B cell (primary cell): ENCODE data around the gene HSBP1L1. TPM values are rescaled to one million over a fixed set of nuclear protein-coding genes. Genes with fewer than 3 reads are reported as not detected.
"Not testable (repeated sequence)": the region's sequence is repeated elsewhere in the genome, so short reads cannot be mapped to it uniquely, and the experiment has no call there.

Experiments used
- ATAC-seq: fragments of 200-7000 bp; cut with Tn5 transposase; one replicate; pipeline ENCODE4 v1.10.0; 2021; ENCODE audit warnings: low read depth, mild to moderate bottlenecking, moderate number of reproducible peaks, moderate library complexity
- CTCF ChIA-PET: fragments of 350-600 bp; sonication (Branson Sonifier 250); formaldehyde crosslinking; loops from one replicate; lab custom pipeline; 2021; ENCODE audit warnings: antibody characterized with exemption, inconsistent platforms; lab: Charles Lee
- POLR2A ChIA-PET: fragments of 350-600 bp; sonication (Branson Sonifier 250); formaldehyde crosslinking; loops from one replicate; lab custom pipeline; 2021; ENCODE audit warnings: antibody characterized with exemption; lab: Charles Lee
- DNase-seq: peaks from one replicate; pipeline ENCODE4 v3.0.0; 2013
- H2AFZ ChIP-seq: 2 replicates; pipeline ENCODE4 v1.6.1; 2012; ENCODE audit warnings: mild to moderate bottlenecking, low read depth, low read length; ENCODE audit not compliant: insufficient read depth, poor library complexity, severe bottlenecking
- H3K27ac ChIP-seq, 2 donors: 1 replicate in 1 of 2; 2 replicates in 1 of 2; pipeline ENCODE4 v1.5.1; 2012 to 2013; ENCODE audit warnings: low read length in 2 of 2, mild to moderate bottlenecking in 2 of 2, moderate library complexity in 1 of 2
- H3K27me3 ChIP-seq, 4 experiments: fragments of 200-600 bp in 1 of 4; sonication (generic) in 1 of 4; replicated peaks in 1 of 4; 1 replicate in 2 of 4; 2 replicates in 2 of 4; pipeline versions ENCODE4 v1.6.1 to v1.7.0; 2013 to 2016; ENCODE audit warnings: low read length in 3 of 4, mild to moderate bottlenecking in 2 of 4, mixed read lengths in 1 of 4, moderate library complexity in 1 of 4; ENCODE audit not compliant: insufficient read depth in 4 of 4, control insufficient read depth in 3 of 4; ENCODE audit errors: control extremely low read depth in 1 of 4
- H3K36me3 ChIP-seq, 2 experiments: replicated peaks in 1 of 2; 1 replicate in 1 of 2; 2 replicates in 1 of 2; pipeline versions ENCODE4 v1.6.1 to v1.7.1; 2013; ENCODE audit warnings: low read length in 1 of 2; ENCODE audit not compliant: insufficient read depth in 2 of 2, control insufficient read depth in 1 of 2; ENCODE audit errors: control extremely low read depth in 1 of 2, extremely low read depth in 1 of 2
- H3K4me1 ChIP-seq, 2 donors: fragments of 200-600 bp in 1 of 2; sonication (generic) in 1 of 2; 1 replicate in 1 of 2; 2 replicates in 1 of 2; pipeline versions ENCODE4 v1.5.1 to v1.6.1; 2013 to 2017; ENCODE audit warnings: low read length in 2 of 2; ENCODE audit not compliant: control insufficient read depth in 2 of 2, insufficient read depth in 2 of 2
- H3K4me2 ChIP-seq: replicated peaks from 2 replicates; pipeline ENCODE3; 2012; ENCODE audit warnings: mild to moderate bottlenecking, low read depth, low read length; ENCODE audit not compliant: poor library complexity, severe bottlenecking
- H3K4me3 ChIP-seq, 5 experiments: fragments of 200-600 bp in 1 of 5; sonication (generic) in 1 of 5; 1 replicate in 3 of 5; 2 replicates in 2 of 5; pipeline versions ENCODE4 v1.5.1 to v1.7.0; 2011 to 2016; ENCODE audit warnings: low read length in 4 of 5, mild to moderate bottlenecking in 4 of 5, low read depth in 2 of 5, control low read depth in 1 of 5, moderate library complexity in 1 of 5; ENCODE audit not compliant: insufficient read depth in 1 of 5; ENCODE audit errors: control extremely low read depth in 1 of 5, extremely low read depth in 1 of 5
- H3K79me2 ChIP-seq: fragments of 200-600 bp; sonication (generic); one replicate; pipeline ENCODE4 v1.6.0; 2016; ENCODE audit warnings: low read length; ENCODE audit not compliant: control insufficient read depth, insufficient read depth
- H3K9ac ChIP-seq: fragments of 200-600 bp; sonication (generic); 2 replicates; pipeline ENCODE4 v1.6.1; 2017; ENCODE audit warnings: mild to moderate bottlenecking, low read length, moderate library complexity
- H3K9me3 ChIP-seq, 3 donors: one replicate each; pipeline versions ENCODE4 v1.6.1 to v1.7.1; 2013; ENCODE audit warnings: low read length in 2 of 3; ENCODE audit not compliant: control insufficient read depth in 2 of 3, insufficient read depth in 1 of 3; ENCODE audit errors: control extremely low read depth in 1 of 3
- H4K20me1 ChIP-seq: 2 replicates; pipeline ENCODE4 v1.6.0; 2012; ENCODE audit warnings: mild to moderate bottlenecking, low read length; ENCODE audit not compliant: insufficient read depth, control insufficient read depth, poor library complexity, severe bottlenecking
- H3K27ac Mint-ChIP-seq: one replicate; pipeline ENCODE4 v1.8.0; 2021; ENCODE audit warnings: mixed read lengths
- H3K27me3 Mint-ChIP-seq: one replicate; pipeline ENCODE4 v1.8.0; 2021; ENCODE audit warnings: mixed read lengths
- H3K4me1 Mint-ChIP-seq: one replicate; pipeline ENCODE4 v1.8.0; 2021; ENCODE audit warnings: mixed read lengths
- H3K4me3 Mint-ChIP-seq: one replicate; pipeline ENCODE4 v1.8.0; 2021; ENCODE audit warnings: mixed read lengths
- H3K9me3 Mint-ChIP-seq: one replicate; pipeline ENCODE4 v1.8.0; 2022; ENCODE audit warnings: mixed read lengths; ENCODE audit not compliant: insufficient read depth
- CTCF ChIP-seq: fragments of 200-600 bp; IDR thresholded peaks from one replicate; pipeline ENCODE4 v1.8.0; 2022; ENCODE audit warnings: antibody characterized with exemption, mild to moderate bottlenecking
- EZH2 ChIP-seq: IDR thresholded peaks from 2 replicates; pipeline ENCODE4 v1.6.1; 2012; ENCODE audit warnings: borderline replicate concordance, low read depth, mild to moderate bottlenecking, moderate library complexity, low read length; ENCODE audit not compliant: insufficient read depth, poor library complexity, severe bottlenecking
- WGBS: methylation state at CpG from one replicate; pipeline ENCODE4 v1.1.5; 2013; ENCODE audit warnings: missing lambda C conversion rate; ENCODE audit not compliant: insufficient coverage; 5-methylcytosine and 5-hydroxymethylcytosine counted together
- intact Hi-C: fragments of 100-400 bp; cut with micrococcal nuclease; formaldehyde crosslinking; loops from one replicate; pipeline ENCODE4 v1.10.0; 2022
- polyA plus RNA-seq: library from polyadenylated mRNA; depleted of rRNA; stranded (reverse); fragments of >200 nt; gene quantifications from 2 replicates; pipeline ENCODE4 v1.2.3, GENCODE V29; 2012
- total RNA-seq, 2 donors: library from RNA; stranded (reverse); fragments of 120-200 nt in 1 of 2; gene quantifications; 1 replicate in 1 of 2; 2 replicates in 1 of 2; pipeline versions ENCODE4 v1.2.3 to v1.2.4, GENCODE V29; 2013 to 2022

Gene HSBP1L1
- total and polyA plus RNA-seq, 2 donors (not counting 1 experiment from before 2014, with no cell fraction given) = 4.6 to 7.2 TPM

GRCh38 chr18:79958981-79959380 is 5.5 kb upstream of the HSBP1L1 start:
- DNase-seq (no peak), ATAC-seq (no peak)
- no peak for TF ChIP-seq EZH2
- no peak for TF ChIP-seq CTCF
- Mint-ChIP-seq H3K27ac (no peak overlapping the region), H3K9me3 (no peaks in the 10 kb centered on the region), H3K4me3 (no peak overlapping the region), H3K27me3 (no peaks in the 10 kb centered on the region), H3K4me1 (peaks cover 28% of the 10 kb centered on the region)
- no peak overlapping the region for H3K27ac ChIP-seq
- WGBS = no CpG with 5 or more reads among the region's 2 CpGs
- peaks cover 0 to 6% (median 0%) of the 10 kb centered on the region in 4 experiments for H3K27me3 ChIP-seq
- no peak overlapping the region for H3K4me2 ChIP-seq
- H2AFZ ChIP-seq = no peak overlapping the region
- H3K4me3 ChIP-seq = no peak overlapping the region
- no peak overlapping the region for H3K9ac ChIP-seq
- H4K20me1 ChIP-seq = no peaks in the 10 kb centered on the region
- POLR2A ChIA-PET = no interaction called here
- no peaks in the 10 kb centered on the region for H3K36me3 ChIP-seq
- peaks cover 0 to 12% (median 0%) of the 10 kb centered on the region in 3 donors for H3K9me3 ChIP-seq
- CTCF ChIA-PET = no interaction called here
- no peaks in the 10 kb centered on the region for H3K79me2 ChIP-seq
- H3K4me1 ChIP-seq = peaks cover 9 to 27% of the 10 kb centered on the region in 2 donors
- intact Hi-C loops = no loop called here

- H3K27me3 Mint-ChIP-seq, H3K9ac ChIP-seq, H3K4me3 ChIP-seq, ATAC-seq, H4K20me1 ChIP-seq, H3K36me3 ChIP-seq, H3K27ac ChIP-seq, CTCF ChIA-PET, DNase-seq, H3K9me3 Mint-ChIP-seq, H2AFZ ChIP-seq, H3K79me2 ChIP-seq, H3K27me3 ChIP-seq, H3K4me2 ChIP-seq, POLR2A ChIA-PET: not testable (repeated sequence)
- Mint-ChIP-seq H3K27ac (peak overlapping the region; percentile 70), H3K4me1 (peaks cover 32% of the 10 kb centered on the region), H3K4me3 (peak overlapping the region; percentile 62)
- intact Hi-C loops = loop anchor here (5.0 kb wide), 1 partner anchor 163 kb away; the partner anchor contains the start of gene KCNG2
- WGBS = 37% methylated on average over 5 of the region's 12 CpGs
- Histone ChIP-seq H3K4me1 (peaks cover 20 to 37% of the 10 kb centered on the region in 2 donors), H3K9me3 (peaks cover 0 to 14% (median 0%) of the 10 kb centered on the region in 3 donors)
Measured at GRCh38 chr18:79960161-79960801, 4.2 kb upstream of the HSBP1L1 start.
